ENCODE measurements around the gene CSPG4.
"Not testable (repeated sequence)": the region's sequence is repeated elsewhere in the genome, so short reads cannot be mapped to it uniquely, and the experiment has no call there.

CSPG4 gene

GRCh38 chr15:75694241-75695182 lies 18.1 kb downstream of the CSPG4 start:
- peak; percentile 93 for DNase-seq (ENCODE audit: low read depth)
- in situ Hi-C loops (cut with HindIII; ENCODE audit: low sequenced_read_pairs), result no loop called here
- peak; percentile 42 for TF ChIP-seq CTCF (IDR thresholded peaks at IDR 0.05; ENCODE audit: low read depth, low read length, missing control alignments)
- H3K4me3 ChIP-seq (ENCODE audit: low read depth, low read length), result no peak overlapping the region

- in situ Hi-C loops (cut with HindIII; ENCODE audit: low sequenced_read_pairs), result no loop called here
- no peak overlapping the region for H3K4me3 ChIP-seq (ENCODE audit: low read depth, low read length)
- DNase-seq (ENCODE audit: low read depth), result peak; percentile 49
- no peak for TF ChIP-seq CTCF (IDR thresholded peaks at IDR 0.05; ENCODE audit: low read depth, low read length, missing control alignments)
These were observed 19.0 kb downstream of the CSPG4 start for GRCh38 chr15:75693501-75694240.

- in situ Hi-C loops (cut with HindIII; ENCODE audit: low sequenced_read_pairs); DNase-seq (ENCODE audit: low read depth); H3K4me3 ChIP-seq (ENCODE audit: low read depth, low read length): not testable (repeated sequence)
These were observed 19.6 kb downstream of the CSPG4 start for GRCh38 chr15:75693028-75693427.

- DNase-seq (ENCODE audit: low read depth); in situ Hi-C loops (cut with HindIII; ENCODE audit: low sequenced_read_pairs); H3K4me3 ChIP-seq (ENCODE audit: low read depth, low read length): not testable (repeated sequence)
These were observed 20.3 kb downstream of the CSPG4 start for GRCh38 chr15:75692311-75692710.

- DNase-seq (ENCODE audit: low read depth); H3K4me3 ChIP-seq (ENCODE audit: low read depth, low read length); in situ Hi-C loops (cut with HindIII; ENCODE audit: low sequenced_read_pairs): not testable (repeated sequence)
These were observed 23.2 kb downstream of the CSPG4 start for GRCh38 chr15:75689429-75689828.

GRCh38 chr15:75688831-75689230 lies 23.8 kb downstream of the CSPG4 start:
- in situ Hi-C loops (cut with HindIII; ENCODE audit: low sequenced_read_pairs), result no loop called here
- TF ChIP-seq CTCF (IDR thresholded peaks at IDR 0.05; ENCODE audit: low read depth, low read length, missing control alignments), result no peak
- no peak for DNase-seq (ENCODE audit: low read depth)
- H3K4me3 ChIP-seq (ENCODE audit: low read depth, low read length), result no peak overlapping the region

GRCh38 chr15:75688278-75688557 lies 24.4 kb downstream of the CSPG4 start:
- in situ Hi-C loops (cut with HindIII; ENCODE audit: low sequenced_read_pairs), result no loop called here
- no peak for DNase-seq (ENCODE audit: low read depth)
- TF ChIP-seq CTCF (IDR thresholded peaks at IDR 0.05; ENCODE audit: low read depth, low read length, missing control alignments), result no peak
- H3K4me3 ChIP-seq (ENCODE audit: low read depth, low read length), result no peak overlapping the region
